Endodermal cell (in vitro differentiated cells): ENCODE measurements around the gene PDE4D. TPM values are rescaled to one million over a fixed set of nuclear protein-coding genes. Genes with fewer than 3 reads are reported as not detected.

Experiments
- DNase-seq: peaks from one replicate; pipeline ENCODE4 v3.0.0-alpha.2; 2017
- H3K27ac ChIP-seq: 2 replicates; pipeline ENCODE4 v1.5.1; 2013; ENCODE audit warnings: mild to moderate bottlenecking, low read depth, low read length, moderate library complexity
- H3K27me3 ChIP-seq: 2 replicates; pipeline ENCODE4 v1.6.1; 2013; ENCODE audit warnings: mild to moderate bottlenecking, low read length, moderate library complexity; ENCODE audit not compliant: insufficient read depth, control insufficient read depth, poor library complexity, severe bottlenecking
- H3K36me3 ChIP-seq: 2 replicates; pipeline ENCODE4 v1.7.0; 2013; ENCODE audit warnings: mild to moderate bottlenecking, low read length, moderate library complexity; ENCODE audit not compliant: control insufficient read depth, insufficient read depth
- H3K4me1 ChIP-seq: one replicate; pipeline ENCODE4 v1.7.0; 2013; ENCODE audit warnings: low read length; ENCODE audit not compliant: control insufficient read depth, insufficient read depth
- H3K4me3 ChIP-seq: 2 replicates; pipeline ENCODE4 v1.5.1; 2013; ENCODE audit warnings: mild to moderate bottlenecking, low read length, moderate library complexity
- H3K9ac ChIP-seq: 2 replicates; pipeline ENCODE4 v1.6.1; 2013; ENCODE audit warnings: mild to moderate bottlenecking, low read length, moderate library complexity; ENCODE audit not compliant: poor library complexity, severe bottlenecking; ENCODE audit errors: extremely low read depth
- H3K9me3 ChIP-seq: 2 replicates; pipeline ENCODE4 v1.6.1; 2013; ENCODE audit warnings: mild to moderate bottlenecking, low read length, moderate library complexity; ENCODE audit not compliant: control insufficient read depth
- H3K27ac Mint-ChIP-seq: 2 replicates; pipeline ENCODE4 v1.8.0; 2020; ENCODE audit warnings: mixed read lengths
- H3K27me3 Mint-ChIP-seq: 2 replicates; pipeline ENCODE4 v1.8.0; 2021; ENCODE audit warnings: mild to moderate bottlenecking, mixed read lengths; ENCODE audit not compliant: insufficient read depth
- H3K36me3 Mint-ChIP-seq: 2 replicates; pipeline ENCODE4 v1.8.0; 2020; ENCODE audit warnings: low read depth, mixed read lengths
- H3K4me1 Mint-ChIP-seq: 2 replicates; pipeline ENCODE4 v1.8.0; 2020; ENCODE audit warnings: mixed read lengths
- H3K4me3 Mint-ChIP-seq: 2 replicates; pipeline ENCODE4 v1.8.0; 2020; ENCODE audit warnings: mild to moderate bottlenecking, moderate library complexity, mixed read lengths
- H3K9me3 Mint-ChIP-seq: 2 replicates; pipeline ENCODE4 v1.8.0; 2020; ENCODE audit warnings: mild to moderate bottlenecking, mixed read lengths
- WGBS, 2 experiments: methylation state at CpG; one replicate each; pipeline versions ENCODE4 v1.1.5 to v1.1.7; 2013; ENCODE audit warnings: missing lambda C conversion rate in 2 of 2, mixed read lengths in 1 of 2; ENCODE audit not compliant: insufficient coverage in 1 of 2, insufficient read length in 1 of 2; 5-methylcytosine and 5-hydroxymethylcytosine counted together
- total RNA-seq, 2 donors: library from RNA; stranded (reverse); fragmentation: NEBNext Ultra II Directional in 1 of 2; extraction: Animal tissue kit (Norgen Biotek cat#: 25700) in 1 of 2; gene quantifications; 2 replicates in 1 of 2; 3 replicates in 1 of 2; pipeline ENCODE4 v1.2.1, GENCODE V29; 2021
- TF ChIP-seq, protein P1 (sequence below): fragments of 200-600 bp; sonication (generic); conservative IDR thresholded peaks from 2 replicates; pipeline ENCODE4 v1.5.0; 2021; ENCODE audit warnings: antibody characterized with exemption, mild to moderate bottlenecking

PDE4D gene
- total RNA-seq, 2 donors from 2014 or later = 9.2 to 11.4 TPM

GRCh38 chr5:59038798-59039295 is 854.7 kb downstream of the PDE4D start:
- H3K4me3 ChIP-seq = peak overlapping the region; percentile 72
- peak; percentile 78 for DNase-seq
- TF ChIP-seq, protein P1, sequence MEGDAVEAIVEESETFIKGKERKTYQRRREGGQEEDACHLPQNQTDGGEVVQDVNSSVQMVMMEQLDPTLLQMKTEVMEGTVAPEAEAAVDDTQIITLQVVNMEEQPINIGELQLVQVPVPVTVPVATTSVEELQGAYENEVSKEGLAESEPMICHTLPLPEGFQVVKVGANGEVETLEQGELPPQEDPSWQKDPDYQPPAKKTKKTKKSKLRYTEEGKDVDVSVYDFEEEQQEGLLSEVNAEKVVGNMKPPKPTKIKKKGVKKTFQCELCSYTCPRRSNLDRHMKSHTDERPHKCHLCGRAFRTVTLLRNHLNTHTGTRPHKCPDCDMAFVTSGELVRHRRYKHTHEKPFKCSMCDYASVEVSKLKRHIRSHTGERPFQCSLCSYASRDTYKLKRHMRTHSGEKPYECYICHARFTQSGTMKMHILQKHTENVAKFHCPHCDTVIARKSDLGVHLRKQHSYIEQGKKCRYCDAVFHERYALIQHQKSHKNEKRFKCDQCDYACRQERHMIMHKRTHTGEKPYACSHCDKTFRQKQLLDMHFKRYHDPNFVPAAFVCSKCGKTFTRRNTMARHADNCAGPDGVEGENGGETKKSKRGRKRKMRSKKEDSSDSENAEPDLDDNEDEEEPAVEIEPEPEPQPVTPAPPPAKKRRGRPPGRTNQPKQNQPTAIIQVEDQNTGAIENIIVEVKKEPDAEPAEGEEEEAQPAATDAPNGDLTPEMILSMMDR = no peak
- H3K4me1 ChIP-seq = no peaks in the 10 kb centered on the region
- peaks cover 46% of the 10 kb centered on the region for H3K27me3 ChIP-seq
- Mint-ChIP-seq H3K27me3 (peaks cover 49% of the 10 kb centered on the region), H3K27ac (no peak overlapping the region), H3K4me3 (peak overlapping the region; percentile 76), H3K36me3 (no peaks in the 10 kb centered on the region), H3K4me1 (peaks cover 6% of the 10 kb centered on the region), H3K9me3 (no peaks in the 10 kb centered on the region)
- WGBS, 2 experiments = 2 to 3% methylated on average over 18 to 35 of the region's 35 CpGs
- no peak overlapping the region for H3K27ac ChIP-seq
- no peak overlapping the region for H3K9ac ChIP-seq
- H3K36me3 ChIP-seq = no peaks in the 10 kb centered on the region
- H3K9me3 ChIP-seq = no peaks in the 10 kb centered on the region

DNA sequence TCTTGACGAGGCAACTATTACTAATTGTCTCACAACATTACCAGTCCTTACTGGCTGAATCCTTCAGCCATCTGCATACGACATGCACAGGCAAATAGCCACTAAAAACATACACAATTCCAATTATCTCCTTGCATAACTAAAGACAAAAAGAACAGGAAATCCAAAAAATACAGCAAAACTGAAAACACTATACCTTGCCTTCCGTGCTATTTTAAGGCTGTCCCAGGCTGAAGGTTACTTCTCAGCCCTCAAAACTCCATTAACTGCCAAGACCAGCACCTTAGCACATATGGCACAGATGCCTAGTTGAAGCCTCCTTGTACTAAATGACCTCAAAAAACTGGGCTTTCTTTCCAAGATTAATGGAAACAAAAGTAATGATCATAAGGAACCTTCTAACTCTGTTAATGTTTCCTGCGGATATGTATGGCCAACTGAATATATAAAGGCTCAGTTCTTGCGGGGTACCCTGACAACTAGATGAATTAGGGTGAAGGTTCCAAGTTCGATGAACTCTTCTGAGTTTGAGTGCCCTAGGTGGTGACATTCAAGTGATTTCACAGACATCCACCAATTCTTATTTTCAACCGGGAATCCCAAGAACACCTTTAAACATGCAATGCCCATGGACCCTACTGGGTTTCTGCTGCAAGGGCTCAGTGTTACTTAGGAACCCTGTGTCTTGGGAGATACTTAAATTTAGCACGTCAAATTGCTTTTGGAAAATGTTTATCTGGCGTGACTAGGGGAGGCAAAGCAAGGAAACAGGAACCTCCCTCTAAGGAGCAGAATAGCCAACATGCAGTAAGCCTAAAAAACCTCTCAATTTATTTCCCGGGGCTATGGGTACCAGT is 855.4 kb downstream of the PDE4D start:
- H3K4me1 ChIP-seq = no peaks in the 10 kb centered on the region
- H3K9me3 ChIP-seq = no peaks in the 10 kb centered on the region
- H3K27me3 ChIP-seq = peaks cover 46% of the 10 kb centered on the region
- no peaks in the 10 kb centered on the region for H3K36me3 ChIP-seq
- no peaks in the 10 kb centered on the region for H3K36me3 Mint-ChIP-seq
- H3K9me3 Mint-ChIP-seq = no peaks in the 10 kb centered on the region
- H3K27ac ChIP-seq = no peak overlapping the region
- no peak overlapping the region for H3K9ac ChIP-seq
- H3K27me3 Mint-ChIP-seq = peaks cover 49% of the 10 kb centered on the region
- TF ChIP-seq, protein P1 = no peak
- peak overlapping the region; percentile 72 for H3K4me3 ChIP-seq
- no peak overlapping the region for H3K27ac Mint-ChIP-seq
- DNase-seq = no peak
- peak overlapping the region; percentile 76 for H3K4me3 Mint-ChIP-seq
- 58 to 63% methylated on average over 6 to 10 of the region's 10 CpGs for WGBS, 2 experiments
- H3K4me1 Mint-ChIP-seq = peaks cover 6% of the 10 kb centered on the region

DNA sequence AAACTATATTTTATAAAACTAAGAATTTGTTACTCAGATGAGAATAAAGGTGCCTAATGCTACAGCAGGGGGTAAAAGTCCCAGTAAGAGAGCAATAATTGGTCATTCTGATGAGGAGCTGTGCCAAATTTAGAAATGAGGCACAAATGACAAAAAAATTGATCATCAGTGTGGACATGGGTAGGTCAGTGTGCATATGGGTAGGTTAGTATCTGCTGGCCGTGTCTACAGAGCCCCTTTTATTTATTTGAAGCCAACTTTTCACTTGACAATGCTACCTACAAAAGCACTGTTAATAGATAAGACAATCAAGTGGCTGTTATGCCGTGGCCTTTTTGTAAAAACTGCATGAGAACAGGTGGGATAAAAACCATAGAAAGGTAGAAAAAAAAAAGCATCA is 856.1 kb downstream of the PDE4D start:
- no peak overlapping the region for H3K9ac ChIP-seq
- H3K36me3 ChIP-seq = no peaks in the 10 kb centered on the region
- Mint-ChIP-seq H3K36me3 (no peaks in the 10 kb centered on the region), H3K9me3 (no peaks in the 10 kb centered on the region), H3K27me3 (peaks cover 46% of the 10 kb centered on the region), H3K4me1 (peaks cover 6% of the 10 kb centered on the region), H3K4me3 (peak overlapping the region; percentile 76), H3K27ac (no peak overlapping the region)
- no peak overlapping the region for H3K27ac ChIP-seq
- TF ChIP-seq, protein P1 = no peak
- no peaks in the 10 kb centered on the region for H3K4me1 ChIP-seq
- no peaks in the 10 kb centered on the region for H3K9me3 ChIP-seq
- DNase-seq = no peak
- H3K4me3 ChIP-seq = no peak overlapping the region
- WGBS, 2 experiments = 92% methylated on average over 2 of the region's 2 CpGs; no CpG with 5 or more reads in 1 of the 2 experiments
- H3K27me3 ChIP-seq = peaks cover 46% of the 10 kb centered on the region
